Measurements from ENCODE around the gene KRTAP4-6.

DNA sequence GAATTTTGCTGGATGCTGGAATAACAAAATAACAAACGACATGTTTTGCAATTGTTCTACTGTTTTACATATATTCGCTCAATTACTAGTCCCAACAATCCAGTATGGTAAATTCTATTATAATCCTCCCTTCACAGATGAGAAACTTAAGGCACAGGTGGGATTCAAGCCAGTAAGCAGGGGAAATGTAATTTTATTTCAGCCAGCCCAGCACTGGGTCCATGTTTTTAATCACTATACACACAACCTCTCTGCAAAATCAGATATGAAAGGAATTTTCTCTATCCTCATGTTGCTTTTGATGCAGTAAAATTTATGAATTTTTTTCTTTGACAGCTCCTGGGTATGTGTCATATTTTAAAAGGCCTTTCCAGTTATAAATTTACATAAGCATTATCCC lies 4.9 kb upstream of the KRTAP4-6 start:
- TF ChIP-seq, protein P1, sequence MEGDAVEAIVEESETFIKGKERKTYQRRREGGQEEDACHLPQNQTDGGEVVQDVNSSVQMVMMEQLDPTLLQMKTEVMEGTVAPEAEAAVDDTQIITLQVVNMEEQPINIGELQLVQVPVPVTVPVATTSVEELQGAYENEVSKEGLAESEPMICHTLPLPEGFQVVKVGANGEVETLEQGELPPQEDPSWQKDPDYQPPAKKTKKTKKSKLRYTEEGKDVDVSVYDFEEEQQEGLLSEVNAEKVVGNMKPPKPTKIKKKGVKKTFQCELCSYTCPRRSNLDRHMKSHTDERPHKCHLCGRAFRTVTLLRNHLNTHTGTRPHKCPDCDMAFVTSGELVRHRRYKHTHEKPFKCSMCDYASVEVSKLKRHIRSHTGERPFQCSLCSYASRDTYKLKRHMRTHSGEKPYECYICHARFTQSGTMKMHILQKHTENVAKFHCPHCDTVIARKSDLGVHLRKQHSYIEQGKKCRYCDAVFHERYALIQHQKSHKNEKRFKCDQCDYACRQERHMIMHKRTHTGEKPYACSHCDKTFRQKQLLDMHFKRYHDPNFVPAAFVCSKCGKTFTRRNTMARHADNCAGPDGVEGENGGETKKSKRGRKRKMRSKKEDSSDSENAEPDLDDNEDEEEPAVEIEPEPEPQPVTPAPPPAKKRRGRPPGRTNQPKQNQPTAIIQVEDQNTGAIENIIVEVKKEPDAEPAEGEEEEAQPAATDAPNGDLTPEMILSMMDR (IDR thresholded peaks at IDR 0.05) = no peak
- TF ChIP-seq EP300 (IDR thresholded peaks at IDR 0.05) (no peak), POLR2A (IDR thresholded peaks at IDR 0.05) (no peak), POLR2AphosphoS5 (IDR thresholded peaks at IDR 0.05) (no peak)

Data from upper lobe of left lung (tissue), 4 donors.